HEK293 (cell line): ENCODE measurements around the gene DHX40.

ENCODE experiments used
- CTCF ChIA-PET: fragments of 350-600 bp; formaldehyde crosslinking; extraction: SDS; loops from one replicate; lab custom pipeline; 2021; ENCODE audit warnings: antibody characterized with exemption; lab: Yijun Ruan, JAX
- POLR2A ChIA-PET: fragments of 300-600 bp; formaldehyde crosslinking; extraction: SDS; loops from one replicate; lab custom pipeline; 2020; ENCODE audit warnings: antibody characterized with exemption, inconsistent platforms; lab: Yijun Ruan, JAX
- H3K27ac ChIP-seq: fragments of 200-500 bp; sonication (Bioruptor generic); 2 replicates; pipeline ENCODE4 v1.5.1; 2014; ENCODE audit warnings: low read depth, low read length, control low read depth, inconsistent platforms; ENCODE audit errors: extremely low read depth
- H3K36me3 ChIP-seq, 2 experiments: fragments of 200-500 bp in 1 of 2; sonication (Bioruptor generic) in 1 of 2; 1 replicate in 1 of 2; 2 replicates in 1 of 2; pipeline ENCODE4 v1.5.1; 2014 to 2017; ENCODE audit warnings: inconsistent platforms in 2 of 2, low read length in 2 of 2; ENCODE audit not compliant: control insufficient read depth in 2 of 2, insufficient read depth in 1 of 2
- H3K4me1 ChIP-seq: fragments of 200-500 bp; sonication (Bioruptor generic); 2 replicates; pipeline ENCODE4 v1.5.1; 2014; ENCODE audit warnings: mild to moderate bottlenecking, low read length, inconsistent platforms; ENCODE audit not compliant: control insufficient read depth, insufficient read depth
- H3K4me3 ChIP-seq: 2 replicates; pipeline ENCODE4 v1.5.1; 2011; ENCODE audit warnings: low read depth, mild to moderate bottlenecking, control low read depth, low read length, moderate library complexity
- H3K9me3 ChIP-seq: fragments of 200-500 bp; sonication (Bioruptor generic); 2 replicates; pipeline ENCODE4 v1.5.1; 2014; ENCODE audit warnings: low read depth, low read length, inconsistent platforms; ENCODE audit not compliant: control insufficient read depth, insufficient read depth
- ELK4 ChIP-seq: IDR thresholded peaks from 2 replicates; pipeline ENCODE4 v1.6.1; 2011; ENCODE audit warnings: mild to moderate bottlenecking, low read depth, low read length, borderline replicate concordance
- FEZF1 ChIP-seq: fragments of 450-650 bp; formaldehyde crosslinking; IDR thresholded peaks from 2 replicates; pipeline ENCODE4 v1.5.1; 2016; ENCODE audit warnings: missing biosample characterization, missing genetic modification characterization
- GFI1B ChIP-seq: fragments of 450-650 bp; formaldehyde crosslinking; IDR thresholded peaks from 2 replicates; pipeline ENCODE4 v1.5.1; 2016; ENCODE audit warnings: missing biosample characterization, missing genetic modification characterization
- SCRT1 ChIP-seq: fragments of 450-650 bp; formaldehyde crosslinking; IDR thresholded peaks from 2 replicates; pipeline ENCODE4 v1.5.1; 2016; ENCODE audit warnings: missing biosample characterization, missing genetic modification characterization, borderline replicate concordance
- ZBTB49 ChIP-seq: fragments of 450-650 bp; formaldehyde crosslinking; IDR thresholded peaks from 2 replicates; pipeline ENCODE4 v1.5.1; 2016; ENCODE audit warnings: missing biosample characterization, missing genetic modification characterization, low read depth
- ZFP37 ChIP-seq: fragments of 450-650 bp; formaldehyde crosslinking; IDR thresholded peaks from 2 replicates; pipeline ENCODE4 v1.5.1; 2016; ENCODE audit warnings: missing biosample characterization, missing genetic modification characterization
- ZIC2 ChIP-seq: fragments of 450-650 bp; formaldehyde crosslinking; IDR thresholded peaks from 2 replicates; pipeline ENCODE4 v1.5.1; 2016; ENCODE audit warnings: missing biosample characterization, missing genetic modification characterization
- ZNF155 ChIP-seq: fragments of 450-650 bp; formaldehyde crosslinking; IDR thresholded peaks from 2 replicates; pipeline ENCODE4 v1.5.1; 2016; ENCODE audit warnings: missing biosample characterization, missing genetic modification characterization
- ZNF175 ChIP-seq: fragments of 450-650 bp; formaldehyde crosslinking; IDR thresholded peaks from 2 replicates; pipeline ENCODE4 v1.5.1; 2016; ENCODE audit warnings: missing biosample characterization, missing genetic modification characterization
- ZNF239 ChIP-seq: fragments of 450-650 bp; formaldehyde crosslinking; IDR thresholded peaks from 2 replicates; pipeline ENCODE4 v1.5.1; 2016; ENCODE audit warnings: missing biosample characterization, missing genetic modification characterization
- ZNF366 ChIP-seq: fragments of 450-650 bp; formaldehyde crosslinking; conservative IDR thresholded peaks from 2 replicates; pipeline ENCODE4 v1.5.1; 2016; ENCODE audit warnings: missing biosample characterization, missing genetic modification characterization
- ZNF513 ChIP-seq: fragments of 450-650 bp; IDR thresholded peaks from 2 replicates; pipeline ENCODE4 v1.5.1; 2018; ENCODE audit warnings: missing biosample characterization, missing genetic modification characterization
- ZNF514 ChIP-seq: fragments of 450-650 bp; formaldehyde crosslinking; IDR thresholded peaks from 2 replicates; pipeline ENCODE4 v1.5.1; 2016; ENCODE audit warnings: missing biosample characterization, missing genetic modification characterization
- ZNF529 ChIP-seq: fragments of 450-650 bp; formaldehyde crosslinking; IDR thresholded peaks from 2 replicates; pipeline ENCODE4 v1.5.1; 2017; ENCODE audit warnings: missing genetic modification characterization, missing biosample characterization; ENCODE audit not compliant: insufficient replicate concordance
- ZNF596 ChIP-seq: fragments of 450-650 bp; IDR thresholded peaks from 2 replicates; pipeline ENCODE4 v1.5.0; 2018; ENCODE audit warnings: missing biosample characterization, mild to moderate bottlenecking, missing genetic modification characterization, moderate library complexity
- ZNF701 ChIP-seq: fragments of 450-650 bp; formaldehyde crosslinking; IDR thresholded peaks from 2 replicates; pipeline ENCODE4 v1.5.1; 2016; ENCODE audit warnings: missing biosample characterization, missing genetic modification characterization
- ZSCAN30 ChIP-seq: fragments of 450-650 bp; IDR thresholded peaks from 2 replicates; pipeline ENCODE4 v1.5.1; 2018; ENCODE audit warnings: missing biosample characterization, mild to moderate bottlenecking, missing genetic modification characterization, moderate library complexity
- ZSCAN5A ChIP-seq: fragments of 450-650 bp; formaldehyde crosslinking; IDR thresholded peaks from 2 replicates; pipeline ENCODE4 v1.5.1; 2016; ENCODE audit warnings: missing biosample characterization, missing genetic modification characterization
- ZXDB ChIP-seq: fragments of 450-650 bp; formaldehyde crosslinking; IDR thresholded peaks from 2 replicates; pipeline ENCODE4 v1.5.1; 2016; ENCODE audit warnings: missing biosample characterization, missing genetic modification characterization
- TF ChIP-seq, protein P1 (sequence below): fragments of 450-650 bp; formaldehyde crosslinking; IDR thresholded peaks from 2 replicates; pipeline ENCODE4 v1.5.1; 2016; ENCODE audit warnings: missing biosample characterization, missing genetic modification characterization
- TF ChIP-seq, protein P2 (sequence below): fragments of 450-650 bp; formaldehyde crosslinking; IDR thresholded peaks from 2 replicates; pipeline ENCODE4 v1.5.1; 2016; ENCODE audit warnings: missing biosample characterization, missing genetic modification characterization

DHX40 gene

GRCh38 chr17:59534583-59534982 is 30.8 kb upstream of the DHX40 start (continued):
- no peak for TF ChIP-seq ELK4
- TF ChIP-seq GFI1B (tag by site-specific recombination): no peak

GRCh38 chr17:59538195-59538909 is 27.1 kb upstream of the DHX40 start:
- POLR2A ChIA-PET: interaction anchor here (1.0 kb wide), 1 partner anchor 27 kb away, joined by 3 read pairs; the partner anchor contains the start of gene DHX40
- CTCF ChIA-PET: interaction anchor here (0.6 to 1.2 kb wide), 5 partner anchors 26 to 537 kb away, joined by 3 read pairs; no protein-coding TSS in a partner anchor

More at GRCh38 chr17:59538195-59538909, 27.1 kb upstream of the DHX40 start:
- Histone ChIP-seq H3K4me3 (no peak overlapping the region), H3K4me1 (no peaks in the 10 kb centered on the region), H3K9me3 (no peaks in the 10 kb centered on the region), H3K27ac (no peak overlapping the region), H3K36me3 (no peaks in the 10 kb centered on the region)
- TF ChIP-seq ZNF155: no peak
- no peak for TF ChIP-seq ZSCAN5A (tag by site-specific recombination)
- peak; percentile 86 for TF ChIP-seq ZNF513
- TF ChIP-seq ZNF175 (tag by site-specific recombination): no peak
- TF ChIP-seq SCRT1 (tag by site-specific recombination): no peak
- TF ChIP-seq ZIC2: no peak
- TF ChIP-seq ZFP37 (tag by site-specific recombination): no peak
- no peak for TF ChIP-seq ZXDB (tag by site-specific recombination)
- TF ChIP-seq ZNF529 (tag by site-specific recombination): peak; percentile 98
- no peak for TF ChIP-seq ZNF239 (tag by site-specific recombination)
- TF ChIP-seq FEZF1 (tag by site-specific recombination): no peak
- TF ChIP-seq ZNF701 (tag by site-specific recombination): 0 out of 2 replicates have a peak, but pooled peaks have one; percentile 28
- TF ChIP-seq ZNF366: peak; percentile 87
- no peak for TF ChIP-seq ZNF514 (tag by site-specific recombination)
- no peak for TF ChIP-seq ZSCAN30 (tag by site-specific recombination)
- no peak for TF ChIP-seq ZBTB49 (tag by site-specific recombination)
- TF ChIP-seq, protein P1, sequence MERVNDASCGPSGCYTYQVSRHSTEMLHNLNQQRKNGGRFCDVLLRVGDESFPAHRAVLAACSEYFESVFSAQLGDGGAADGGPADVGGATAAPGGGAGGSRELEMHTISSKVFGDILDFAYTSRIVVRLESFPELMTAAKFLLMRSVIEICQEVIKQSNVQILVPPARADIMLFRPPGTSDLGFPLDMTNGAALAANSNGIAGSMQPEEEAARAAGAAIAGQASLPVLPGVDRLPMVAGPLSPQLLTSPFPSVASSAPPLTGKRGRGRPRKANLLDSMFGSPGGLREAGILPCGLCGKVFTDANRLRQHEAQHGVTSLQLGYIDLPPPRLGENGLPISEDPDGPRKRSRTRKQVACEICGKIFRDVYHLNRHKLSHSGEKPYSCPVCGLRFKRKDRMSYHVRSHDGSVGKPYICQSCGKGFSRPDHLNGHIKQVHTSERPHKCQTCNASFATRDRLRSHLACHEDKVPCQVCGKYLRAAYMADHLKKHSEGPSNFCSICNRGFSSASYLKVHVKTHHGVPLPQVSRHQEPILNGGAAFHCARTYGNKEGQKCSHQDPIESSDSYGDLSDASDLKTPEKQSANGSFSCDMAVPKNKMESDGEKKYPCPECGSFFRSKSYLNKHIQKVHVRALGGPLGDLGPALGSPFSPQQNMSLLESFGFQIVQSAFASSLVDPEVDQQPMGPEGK: no peak
- TF ChIP-seq, protein P2, sequence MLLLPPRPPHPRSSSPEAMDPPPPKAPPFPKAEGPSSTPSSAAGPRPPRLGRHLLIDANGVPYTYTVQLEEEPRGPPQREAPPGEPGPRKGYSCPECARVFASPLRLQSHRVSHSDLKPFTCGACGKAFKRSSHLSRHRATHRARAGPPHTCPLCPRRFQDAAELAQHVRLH (tag by site-specific recombination): no peak
- TF ChIP-seq ZNF596 (tag by site-specific recombination): no peak
